GM12878 (cell line): ENCODE results near the gene SLC6A9. TPM values are rescaled to one million over a fixed set of nuclear protein-coding genes. Genes with fewer than 3 reads are reported as not detected.

ENCODE experiments used
- HDAC6 ChIP-seq: fragments of 200-600 bp; sonication (generic); IDR thresholded peaks from one replicate; pipeline ENCODE4 v1.8.0; 2017; ENCODE audit warnings: antibody characterized with exemption; ENCODE audit not compliant: unreplicated experiment
- JUNB ChIP-seq: IDR thresholded peaks from 2 replicates; pipeline ENCODE4 v1.6.1; 2016; ENCODE audit warnings: antibody characterized with exemption, mild to moderate bottlenecking
- NR2C1 ChIP-seq: fragments of 450-650 bp; IDR thresholded peaks from 2 replicates; pipeline ENCODE4 v1.6.1; 2017; ENCODE audit warnings: antibody characterized with exemption, mild to moderate bottlenecking, moderate library complexity
- NR2F1 ChIP-seq: fragments of 450-650 bp; conservative IDR thresholded peaks from 2 replicates; pipeline ENCODE4 v1.6.1; 2017; ENCODE audit warnings: mild to moderate bottlenecking
- PAX5 ChIP-seq: IDR thresholded peaks from 2 replicates; pipeline ENCODE4 v1.6.1; 2011; ENCODE audit warnings: low read depth, low read length, borderline replicate concordance
- POLR2AphosphoS5 ChIP-seq: IDR thresholded peaks from 2 replicates; pipeline ENCODE4 v1.6.1; 2011; ENCODE audit warnings: mild to moderate bottlenecking, low read length, inconsistent platforms
- RUNX3 ChIP-seq: IDR thresholded peaks from 2 replicates; pipeline ENCODE4 v1.6.1; 2012; ENCODE audit warnings: low read length, inconsistent platforms
- SPI1 ChIP-seq: IDR thresholded peaks from 2 replicates; pipeline ENCODE4 v1.6.1; 2011; ENCODE audit warnings: low read depth, mild to moderate bottlenecking, low read length, moderate library complexity, borderline replicate concordance; ENCODE audit not compliant: insufficient read depth
- YY1 ChIP-seq: IDR thresholded peaks from 2 replicates; pipeline ENCODE4 v1.6.1; 2011; ENCODE audit warnings: low read depth, mild to moderate bottlenecking, low read length
- ZNF274 ChIP-seq: IDR thresholded peaks from one replicate; pipeline ENCODE4 v1.8.0; 2011; ENCODE audit not compliant: insufficient read length, insufficient read depth
- polyA plus RNA-seq, 11 experiments: library from polyadenylated mRNA; depleted of rRNA in 4 of 11; unstranded in 6 of 11; stranded (reverse) in 5 of 11; fragments of >200 nt; fragmentation: Nextera tagmentation in 4 of 11; fragmentation: Illumina TruSeq in 1 of 11; extraction: Ambion mirVana in 4 of 11; extraction: Trizol in 1 of 11; gene quantifications; 1 replicate in 1 of 11; 2 replicates in 10 of 11; pipeline versions ENCODE4 v1.2.1 to v1.2.3, GENCODE V29; 2011 to 2016; ENCODE audit warnings: inconsistent platforms in 2 of 11, missing spikeins in 2 of 11, low read depth in 1 of 11
- total RNA-seq, 4 experiments: library from RNA; depleted of rRNA in 3 of 4; stranded (reverse); fragments of >200 nt in 3 of 4; fragmentation: Illumina TruSeq in 1 of 4; extraction: Trizol in 1 of 4; gene quantifications; 2 replicates each; pipeline versions ENCODE4 v1.2.1 to v1.2.3, GENCODE V29; 2013 to 2021
- TF ChIP-seq, protein P1 (sequence below): IDR thresholded peaks from 2 replicates; pipeline ENCODE4 v1.6.1; 2011; ENCODE audit warnings: borderline replicate concordance, low read depth, mild to moderate bottlenecking, moderate library complexity, mixed read lengths, low read length; ENCODE audit not compliant: insufficient read depth; ENCODE audit errors: extremely low read length
- TF ChIP-seq, protein P2 (sequence below): IDR thresholded peaks from 2 replicates; pipeline ENCODE4 v1.6.1; 2011; ENCODE audit warnings: borderline replicate concordance, low read depth, mild to moderate bottlenecking, moderate library complexity, low read length; ENCODE audit not compliant: insufficient read depth, poor library complexity, severe bottlenecking
- TF ChIP-seq, protein P3 (sequence below): IDR thresholded peaks from 2 replicates; pipeline ENCODE4 v1.6.1; 2011; ENCODE audit warnings: low read depth, low read length, improper control_type of control experiment, borderline replicate concordance

Gene SLC6A9
- total and polyA plus RNA-seq, 10 of the 15 experiments (the other 5 are each of a cell fraction or from before 2014, with no cell fraction given), result 0.02 to 2.0 (median 0.63) TPM

DNA sequence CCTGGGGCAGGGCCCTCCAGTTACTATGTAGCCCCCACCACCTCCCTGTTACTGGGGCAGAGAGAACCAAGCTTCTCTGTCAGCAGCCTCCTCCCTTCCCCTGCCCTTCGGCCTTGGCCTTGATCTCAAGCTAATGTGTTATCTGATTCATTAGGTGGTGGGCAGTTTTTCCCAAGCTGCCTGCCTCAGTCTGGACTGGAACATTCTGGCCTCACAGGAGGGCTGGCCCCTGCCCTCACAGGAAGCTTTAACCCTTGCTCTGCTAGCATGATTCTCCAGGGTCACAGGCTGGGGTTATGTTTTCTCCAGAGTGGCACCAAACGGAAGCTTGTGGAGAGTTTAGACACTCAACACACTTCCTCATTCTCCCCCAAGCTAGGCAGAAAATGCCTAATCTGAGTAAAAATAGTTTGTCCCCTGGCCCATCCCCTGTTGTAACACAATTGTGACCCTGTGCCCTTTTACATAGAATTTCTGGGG lies 37.2 kb upstream of the SLC6A9 start (continued):
- TF ChIP-seq, protein P1, sequence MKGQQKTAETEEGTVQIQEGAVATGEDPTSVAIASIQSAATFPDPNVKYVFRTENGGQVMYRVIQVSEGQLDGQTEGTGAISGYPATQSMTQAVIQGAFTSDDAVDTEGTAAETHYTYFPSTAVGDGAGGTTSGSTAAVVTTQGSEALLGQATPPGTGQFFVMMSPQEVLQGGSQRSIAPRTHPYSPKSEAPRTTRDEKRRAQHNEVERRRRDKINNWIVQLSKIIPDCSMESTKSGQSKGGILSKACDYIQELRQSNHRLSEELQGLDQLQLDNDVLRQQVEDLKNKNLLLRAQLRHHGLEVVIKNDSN, result no peak
- TF ChIP-seq PAX5, result no peak
- TF ChIP-seq SPI1, result peak; percentile 86
- TF ChIP-seq POLR2AphosphoS5, result no peak
- no peak for TF ChIP-seq JUNB
- peak; percentile 76 for TF ChIP-seq NR2F1
- no peak for TF ChIP-seq HDAC6
- TF ChIP-seq, protein P2, sequence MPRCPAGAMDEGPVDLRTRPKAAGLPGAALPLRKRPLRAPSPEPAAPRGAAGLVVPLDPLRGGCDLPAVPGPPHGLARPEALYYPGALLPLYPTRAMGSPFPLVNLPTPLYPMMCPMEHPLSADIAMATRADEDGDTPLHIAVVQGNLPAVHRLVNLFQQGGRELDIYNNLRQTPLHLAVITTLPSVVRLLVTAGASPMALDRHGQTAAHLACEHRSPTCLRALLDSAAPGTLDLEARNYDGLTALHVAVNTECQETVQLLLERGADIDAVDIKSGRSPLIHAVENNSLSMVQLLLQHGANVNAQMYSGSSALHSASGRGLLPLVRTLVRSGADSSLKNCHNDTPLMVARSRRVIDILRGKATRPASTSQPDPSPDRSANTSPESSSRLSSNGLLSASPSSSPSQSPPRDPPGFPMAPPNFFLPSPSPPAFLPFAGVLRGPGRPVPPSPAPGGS, result no peak
- TF ChIP-seq, protein P3, sequence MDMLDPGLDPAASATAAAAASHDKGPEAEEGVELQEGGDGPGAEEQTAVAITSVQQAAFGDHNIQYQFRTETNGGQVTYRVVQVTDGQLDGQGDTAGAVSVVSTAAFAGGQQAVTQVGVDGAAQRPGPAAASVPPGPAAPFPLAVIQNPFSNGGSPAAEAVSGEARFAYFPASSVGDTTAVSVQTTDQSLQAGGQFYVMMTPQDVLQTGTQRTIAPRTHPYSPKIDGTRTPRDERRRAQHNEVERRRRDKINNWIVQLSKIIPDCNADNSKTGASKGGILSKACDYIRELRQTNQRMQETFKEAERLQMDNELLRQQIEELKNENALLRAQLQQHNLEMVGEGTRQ, result no peak
- 0 out of 2 replicates have a peak, but pooled peaks have one; percentile 8 for TF ChIP-seq NR2C1
- TF ChIP-seq RUNX3, result 0 out of 2 replicates have a peak, but pooled peaks have one; percentile 21
- no peak for TF ChIP-seq YY1
- no peak for TF ChIP-seq ZNF274
